ENCODE results near the gene MEGF8.
"Not testable (repeated sequence)": the region's sequence is repeated elsewhere in the genome, so short reads cannot be mapped to it uniquely, and the experiment has no call there.

MEGF8 gene

GRCh38 chr19:42334697-42335373, 9.4 kb downstream of the MEGF8 start:
- H3K4me3 Mint-ChIP-seq = no peak overlapping the region
- no peaks in the 10 kb centered on the region for H3K9me3 Mint-ChIP-seq
- H3K4me1 Mint-ChIP-seq (ENCODE audit: low read depth) = no peaks in the 10 kb centered on the region
- intact Hi-C loops (cut with micrococcal nuclease) = no loop called here
- H3K27me3 Mint-ChIP-seq = no peaks in the 10 kb centered on the region
- no peaks in the 10 kb centered on the region for H3K36me3 Mint-ChIP-seq (ENCODE audit: low read depth)
- no peak overlapping the region for H3K27ac Mint-ChIP-seq

- no peak overlapping the region for H3K27ac Mint-ChIP-seq
- H3K4me3 Mint-ChIP-seq = no peak overlapping the region
- H3K4me1 Mint-ChIP-seq (ENCODE audit: low read depth) = no peaks in the 10 kb centered on the region
- no peaks in the 10 kb centered on the region for H3K9me3 Mint-ChIP-seq
- H3K27me3 Mint-ChIP-seq = no peaks in the 10 kb centered on the region
- intact Hi-C loops (cut with micrococcal nuclease) = no loop called here
- no peaks in the 10 kb centered on the region for H3K36me3 Mint-ChIP-seq (ENCODE audit: low read depth)
Observed at GRCh38 chr19:42335374-42335936, 10.0 kb downstream of the MEGF8 start.

GRCh38 chr19:42335971-42336370, 10.5 kb downstream of the MEGF8 start:
- Mint-ChIP-seq H3K27ac (no peak overlapping the region), H3K4me3 (no peak overlapping the region)

DNA sequence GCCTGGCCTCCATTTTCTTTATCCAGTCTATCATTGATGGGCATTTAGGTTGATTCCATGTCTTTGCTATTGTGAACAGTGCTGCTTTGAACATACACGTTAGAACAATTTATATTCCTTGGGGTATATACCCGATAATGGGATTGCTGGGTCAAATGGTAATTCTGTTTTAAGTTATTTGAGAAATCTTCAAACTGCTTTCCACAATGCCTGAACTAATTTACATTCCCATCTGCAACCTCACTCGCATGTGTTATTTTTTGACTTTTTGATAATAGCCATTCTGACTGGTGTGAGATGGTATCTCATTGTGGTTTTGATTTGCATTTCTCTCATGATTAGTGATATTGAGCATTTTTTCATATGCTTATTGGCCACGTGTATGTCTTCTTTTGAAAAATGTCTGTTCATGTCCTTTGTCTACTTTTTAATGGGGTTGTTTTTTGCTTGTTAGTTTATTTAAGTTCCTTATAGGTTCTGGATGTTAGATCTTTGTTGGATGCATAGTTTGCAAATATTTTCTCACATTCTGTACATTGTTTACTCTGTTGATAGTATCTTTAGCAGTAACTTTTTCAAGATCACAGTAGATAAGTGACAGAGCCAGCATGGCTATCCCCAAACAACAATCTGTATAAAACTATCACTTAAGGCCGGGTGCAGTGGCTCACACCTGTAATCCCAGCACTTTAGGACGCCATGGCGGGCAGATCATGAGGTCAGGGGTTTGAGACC, 13.9 kb downstream of the MEGF8 start:
- H3K27ac Mint-ChIP-seq; H3K4me1 Mint-ChIP-seq (ENCODE audit: low read depth); H3K9me3 Mint-ChIP-seq; H3K27me3 Mint-ChIP-seq; H3K4me3 Mint-ChIP-seq; intact Hi-C loops (cut with micrococcal nuclease): not testable (repeated sequence)
- peaks cover 23% of the 10 kb centered on the region for H3K36me3 Mint-ChIP-seq (ENCODE audit: low read depth)

More at GRCh38 chr19:42335971-42336370, 10.5 kb downstream of the MEGF8 start:
- Mint-ChIP-seq H3K27me3 (no peaks in the 10 kb centered on the region), H3K4me1 (ENCODE audit: low read depth) (no peaks in the 10 kb centered on the region), H3K36me3 (ENCODE audit: low read depth) (no peaks in the 10 kb centered on the region), H3K9me3 (no peaks in the 10 kb centered on the region)
- intact Hi-C loops (cut with micrococcal nuclease) = no loop called here

GRCh38 chr19:42339922-42340321, 14.5 kb downstream of the MEGF8 start:
- not testable (repeated sequence) for H3K4me3 Mint-ChIP-seq, H3K27me3 Mint-ChIP-seq

DNA sequence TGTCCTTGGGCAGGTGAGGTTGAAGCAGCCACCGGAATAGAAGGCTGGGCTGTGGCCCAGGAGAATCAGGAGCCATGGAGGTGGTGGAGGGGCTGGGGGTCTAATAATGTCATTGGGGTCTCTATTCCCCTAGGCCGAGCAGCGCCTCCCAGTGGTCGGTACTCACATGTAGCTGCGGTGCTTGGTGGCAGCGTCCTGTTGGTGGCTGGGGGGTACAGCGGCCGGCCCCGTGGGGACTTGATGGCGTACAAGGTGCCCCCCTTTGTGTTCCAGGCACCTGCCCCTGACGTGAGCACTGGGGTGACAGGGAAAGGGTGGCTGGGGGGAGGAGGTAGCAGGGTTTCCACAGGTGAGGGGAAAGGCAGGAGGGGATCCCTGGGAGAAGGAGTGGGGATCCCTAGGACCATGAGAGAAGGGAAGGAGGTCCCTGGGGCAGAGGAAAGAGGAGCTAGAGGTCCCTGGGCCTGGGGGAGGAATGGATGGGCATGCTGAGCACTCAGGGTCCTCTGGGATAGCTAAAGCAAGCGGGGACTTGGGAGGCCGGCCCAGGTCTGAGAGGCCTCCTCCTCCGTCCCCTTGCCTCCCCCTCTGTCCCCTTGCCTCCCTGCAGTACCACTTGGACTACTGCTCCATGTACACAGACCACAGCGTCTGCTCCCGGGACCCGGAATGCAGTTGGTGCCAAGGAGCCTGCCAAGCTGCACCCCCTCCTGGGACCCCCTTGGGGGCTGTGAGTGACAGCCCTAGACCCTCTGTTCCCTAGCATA, 18.1 kb downstream of the MEGF8 start:
- no peak overlapping the region for H3K27ac Mint-ChIP-seq
- intact Hi-C loops (cut with micrococcal nuclease) = no loop called here
- no peaks in the 10 kb centered on the region for H3K9me3 Mint-ChIP-seq
- no peaks in the 10 kb centered on the region for H3K27me3 Mint-ChIP-seq
- no peak overlapping the region for H3K4me3 Mint-ChIP-seq
- peaks cover 42% of the 10 kb centered on the region for H3K36me3 Mint-ChIP-seq (ENCODE audit: low read depth)
- H3K4me1 Mint-ChIP-seq (ENCODE audit: low read depth) = peaks cover 7% of the 10 kb centered on the region

More at GRCh38 chr19:42339922-42340321, 14.5 kb downstream of the MEGF8 start:
- H3K9me3 Mint-ChIP-seq; intact Hi-C loops (cut with micrococcal nuclease); H3K4me1 Mint-ChIP-seq (ENCODE audit: low read depth); H3K27ac Mint-ChIP-seq: not testable (repeated sequence)
- peaks cover 29% of the 10 kb centered on the region for H3K36me3 Mint-ChIP-seq (ENCODE audit: low read depth)

DNA sequence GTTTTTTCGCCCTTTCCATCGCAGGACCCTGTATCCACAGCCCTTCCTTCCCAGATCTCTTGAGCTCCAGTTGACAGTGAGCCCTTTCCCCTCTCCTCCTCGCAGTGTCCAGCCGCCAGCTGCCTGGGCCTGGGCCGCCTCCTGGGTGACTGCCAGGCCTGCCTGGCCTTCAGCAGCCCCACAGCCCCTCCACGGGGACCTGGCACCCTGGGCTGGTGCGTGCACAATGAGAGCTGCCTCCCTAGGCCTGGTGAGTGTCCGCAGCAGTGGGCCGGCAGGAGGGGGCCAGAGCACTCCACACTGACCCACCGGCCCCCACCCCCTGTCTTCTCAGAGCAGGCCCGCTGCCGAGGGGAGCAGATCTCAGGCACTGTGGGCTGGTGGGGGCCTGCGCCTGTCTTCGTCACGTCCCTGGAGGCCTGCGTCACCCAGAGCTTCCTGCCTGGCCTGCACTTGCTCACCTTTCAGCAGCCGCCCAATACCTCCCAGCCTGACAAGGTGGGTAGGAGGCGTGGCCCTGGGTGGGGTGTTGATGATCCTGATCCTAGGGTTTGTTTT, 19.0 kb downstream of the MEGF8 start:
- H3K27ac Mint-ChIP-seq = no peak overlapping the region
- peaks cover 7% of the 10 kb centered on the region for H3K4me1 Mint-ChIP-seq (ENCODE audit: low read depth)
- no peaks in the 10 kb centered on the region for H3K9me3 Mint-ChIP-seq
- no peaks in the 10 kb centered on the region for H3K27me3 Mint-ChIP-seq
- H3K36me3 Mint-ChIP-seq (ENCODE audit: low read depth) = peaks cover 45% of the 10 kb centered on the region
- intact Hi-C loops (cut with micrococcal nuclease) = no loop called here
- H3K4me3 Mint-ChIP-seq = no peak overlapping the region

DNA sequence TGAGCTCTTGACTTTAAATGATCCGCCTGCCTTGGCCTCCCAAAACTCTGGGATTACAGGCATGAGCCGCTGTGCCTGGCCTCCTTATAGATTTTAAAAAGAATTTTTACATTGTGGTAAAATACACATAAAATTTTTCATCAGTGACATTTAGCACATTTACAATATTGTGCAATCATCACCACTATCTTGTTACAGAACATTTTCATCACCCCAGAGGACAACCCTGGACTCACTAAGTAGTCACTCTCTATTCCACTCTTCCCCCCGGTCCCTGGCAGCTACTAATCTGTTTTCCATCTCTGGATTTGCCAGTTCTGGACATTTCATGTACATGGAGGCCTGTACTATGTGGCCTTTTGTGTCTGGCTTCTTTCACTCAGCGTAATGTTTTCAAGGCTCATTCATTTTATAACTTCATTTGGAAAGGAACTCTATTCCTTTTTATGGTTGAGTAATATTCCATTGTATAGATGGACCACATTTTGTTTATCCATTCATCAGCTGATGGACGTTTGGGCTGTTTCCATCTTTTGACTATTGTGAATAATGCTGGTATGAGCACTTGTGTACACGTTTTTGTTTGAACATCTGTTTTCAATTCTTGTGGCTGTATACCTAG, 19.9 kb downstream of the MEGF8 start:
- H3K4me1 Mint-ChIP-seq (ENCODE audit: low read depth) = peaks cover 7% of the 10 kb centered on the region
- peaks cover 54% of the 10 kb centered on the region for H3K36me3 Mint-ChIP-seq (ENCODE audit: low read depth)
- H3K27me3 Mint-ChIP-seq = no peaks in the 10 kb centered on the region
- H3K27ac Mint-ChIP-seq = no peak overlapping the region
- intact Hi-C loops (cut with micrococcal nuclease) = no loop called here
- no peak overlapping the region for H3K4me3 Mint-ChIP-seq
- no peaks in the 10 kb centered on the region for H3K9me3 Mint-ChIP-seq

- Mint-ChIP-seq H3K36me3 (ENCODE audit: low read depth) (peaks cover 54% of the 10 kb centered on the region), H3K4me3 (no peak overlapping the region), H3K9me3 (no peaks in the 10 kb centered on the region), H3K27ac (no peak overlapping the region), H3K4me1 (ENCODE audit: low read depth) (peaks cover 7% of the 10 kb centered on the region), H3K27me3 (no peaks in the 10 kb centered on the region)
- intact Hi-C loops (cut with micrococcal nuclease) = no loop called here
Observed at GRCh38 chr19:42348211-42348610, 22.8 kb downstream of the MEGF8 start.

DNA sequence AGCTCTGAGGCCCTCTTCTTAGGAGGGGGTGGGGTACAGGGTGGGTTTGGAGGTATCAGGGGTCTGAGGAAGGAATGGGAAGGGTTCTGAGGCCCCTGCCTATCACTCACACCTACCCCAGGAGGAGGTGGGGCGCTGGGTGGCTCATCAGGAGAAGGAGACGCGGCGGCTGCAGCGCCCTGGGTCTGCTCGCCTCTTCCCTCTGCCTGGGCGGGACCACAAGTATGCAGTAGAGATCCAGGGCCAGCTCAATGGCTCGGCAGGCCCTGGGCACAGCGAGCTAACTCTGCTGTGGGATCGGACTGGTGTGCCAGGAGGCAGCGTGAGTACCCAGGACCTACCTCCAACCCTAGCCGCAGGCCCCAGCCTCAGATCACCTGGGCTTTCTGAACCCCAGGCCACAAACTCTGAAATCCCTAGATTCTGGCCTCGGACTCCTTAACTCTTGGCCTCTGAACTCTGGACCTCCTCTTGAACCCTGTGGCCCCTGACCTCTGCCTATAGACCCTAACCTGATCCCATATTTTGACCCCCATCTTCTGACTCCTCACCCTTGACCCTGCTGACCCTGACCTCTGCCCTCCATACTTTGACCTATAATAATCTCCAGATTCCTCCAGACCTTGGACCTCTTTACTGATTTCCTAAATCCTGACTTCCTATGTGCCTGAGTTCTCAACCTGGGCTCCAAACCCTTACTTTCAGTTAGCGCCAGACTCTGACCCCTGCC, 24.1 kb downstream of the MEGF8 start:
- H3K4me1 Mint-ChIP-seq (ENCODE audit: low read depth) = peaks cover 7% of the 10 kb centered on the region
- intact Hi-C loops (cut with micrococcal nuclease) = no loop called here
- H3K27ac Mint-ChIP-seq = no peak overlapping the region
- H3K9me3 Mint-ChIP-seq = no peaks in the 10 kb centered on the region
- no peaks in the 10 kb centered on the region for H3K27me3 Mint-ChIP-seq
- no peak overlapping the region for H3K4me3 Mint-ChIP-seq
- peaks cover 57% of the 10 kb centered on the region for H3K36me3 Mint-ChIP-seq (ENCODE audit: low read depth)

DNA sequence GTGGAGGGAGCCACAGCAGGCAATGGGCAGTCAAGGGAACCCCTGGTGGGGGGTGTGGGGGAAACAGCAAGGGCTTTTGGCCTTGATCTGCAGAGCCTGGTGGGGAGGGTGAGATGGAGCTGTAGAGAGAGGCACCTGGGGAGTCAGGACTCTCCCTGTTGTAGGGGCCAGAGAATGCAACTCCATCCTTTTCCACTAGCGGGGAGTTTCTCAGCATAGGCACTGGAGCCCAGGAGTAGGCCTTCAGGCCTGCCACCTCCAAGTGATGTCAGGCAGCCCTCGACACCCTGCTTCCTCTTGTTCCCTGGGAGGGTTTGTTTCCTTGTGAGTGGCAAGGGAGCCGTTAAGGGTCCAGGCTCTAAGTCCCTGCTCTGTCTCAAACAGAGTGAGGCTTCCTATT, 25.0 kb downstream of the MEGF8 start:
- H3K27me3 Mint-ChIP-seq = no peaks in the 10 kb centered on the region
- H3K27ac Mint-ChIP-seq = no peak overlapping the region
- no peak overlapping the region for H3K4me3 Mint-ChIP-seq
- intact Hi-C loops (cut with micrococcal nuclease) = no loop called here
- peaks cover 7% of the 10 kb centered on the region for H3K4me1 Mint-ChIP-seq (ENCODE audit: low read depth)
- no peaks in the 10 kb centered on the region for H3K9me3 Mint-ChIP-seq
- H3K36me3 Mint-ChIP-seq (ENCODE audit: low read depth) = peaks cover 50% of the 10 kb centered on the region

GRCh38 chr19:42351079-42351735, 25.8 kb downstream of the MEGF8 start:
- peaks cover 52% of the 10 kb centered on the region for H3K36me3 Mint-ChIP-seq (ENCODE audit: low read depth)
- no peaks in the 10 kb centered on the region for H3K27me3 Mint-ChIP-seq
- no peak overlapping the region for H3K27ac Mint-ChIP-seq
- no peaks in the 10 kb centered on the region for H3K9me3 Mint-ChIP-seq
- intact Hi-C loops (cut with micrococcal nuclease) = no loop called here
- peaks cover 7% of the 10 kb centered on the region for H3K4me1 Mint-ChIP-seq (ENCODE audit: low read depth)
- H3K4me3 Mint-ChIP-seq = no peak overlapping the region
